Measurements from ENCODE around the gene SLC11A2. TPM values are rescaled to one million over a fixed set of nuclear protein-coding genes. Genes with fewer than 3 reads are reported as not detected.
A peak's percentile ranks its signal among the peaks of the same experiment; 100 is the strongest.
"Not testable (repeated sequence)": the region's sequence is repeated elsewhere in the genome, so short reads cannot be mapped to it uniquely, and the experiment has no call there.

Gene SLC11A2
- total RNA-seq, 1 donor from 2014 or later, result 40.0 TPM

DNA sequence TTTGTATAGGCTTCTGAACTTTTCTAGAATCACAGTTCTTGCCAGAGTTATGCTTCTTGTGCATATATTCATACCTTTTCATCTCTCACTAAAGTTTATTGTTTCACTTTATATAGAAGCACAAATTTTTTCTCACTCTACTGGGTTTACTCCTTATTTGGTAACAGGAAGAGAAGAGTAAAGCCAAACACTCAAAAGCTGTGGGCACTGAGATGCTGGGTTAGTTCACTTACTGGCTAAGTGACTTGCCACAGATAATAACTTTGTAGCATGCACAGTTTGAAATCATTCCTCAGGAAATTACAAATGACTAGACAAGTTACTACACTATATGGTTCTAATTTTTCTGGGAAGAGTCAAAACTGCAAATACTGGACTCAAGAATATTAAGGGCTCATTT lies 66.1 kb downstream of the SLC11A2 start:
- peaks cover 9% of the 10 kb centered on the region for H3K4me1 Mint-ChIP-seq (ENCODE audit: low read depth, unreplicated experiment)
- H3K4me2 ChIP-seq (ENCODE audit: low read length), result no peak overlapping the region

DNA sequence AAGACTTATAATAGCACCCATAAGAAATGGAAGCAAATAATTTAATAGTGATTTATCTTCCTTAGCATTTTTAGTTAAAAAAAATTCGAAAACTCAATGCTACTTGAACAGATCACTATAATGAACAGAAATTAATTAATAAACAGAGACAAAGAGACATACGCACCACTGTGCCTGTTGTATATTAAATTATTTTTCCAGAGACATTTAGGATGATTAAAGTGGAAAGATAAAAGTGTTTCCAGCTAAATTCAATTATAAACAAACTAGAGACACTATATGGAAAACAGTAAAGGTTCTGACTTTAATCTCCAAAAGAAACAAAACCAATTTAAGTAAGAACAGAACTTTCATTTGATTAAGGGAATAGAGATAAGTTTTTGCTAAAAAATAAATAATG lies 70.5 kb downstream of the SLC11A2 start:
- FAIRE-seq, result no peak

More for the DNA sequence above, 66.1 kb downstream of the SLC11A2 start:
- H3K36me3 Mint-ChIP-seq (ENCODE audit: low read depth, unreplicated experiment), result no peaks in the 10 kb centered on the region
- DNase-seq (ENCODE audit: low read depth) (peak; percentile 18), FAIRE-seq (no peak)
- H3K27me3 Mint-ChIP-seq (ENCODE audit: low read depth, unreplicated experiment), result no peaks in the 10 kb centered on the region
- H3K4me3 Mint-ChIP-seq (ENCODE audit: unreplicated experiment), result no peak overlapping the region
- Histone ChIP-seq H2AFZ (ENCODE audit: low read depth, low read length) (no peak overlapping the region), H3K27me3 (ENCODE audit: insufficient read depth, low read length) (no peaks in the 10 kb centered on the region), H3K27ac (ENCODE audit: low read depth, low read length) (no peak overlapping the region), H3K36me3 (ENCODE audit: insufficient read depth, low read length) (no peaks in the 10 kb centered on the region), H3K4me3 (ENCODE audit: insufficient read depth, low read depth, low read length) (no peak overlapping the region), H4K20me1 (ENCODE audit: insufficient read depth, low read length) (no peaks in the 10 kb centered on the region), H3K9me3 (ENCODE audit: insufficient read depth, low read depth, low read length) (no peaks in the 10 kb centered on the region), H3K4me1 (ENCODE audit: insufficient read depth, low read length) (no peaks in the 10 kb centered on the region), H3K9ac (ENCODE audit: low read length) (no peak overlapping the region), H3K79me2 (ENCODE audit: insufficient read depth, low read length) (no peaks in the 10 kb centered on the region)
- no peak overlapping the region for H3K27ac Mint-ChIP-seq (ENCODE audit: unreplicated experiment)
- TF ChIP-seq EZH2 (IDR thresholded peaks at IDR 0.05; ENCODE audit: insufficient read depth, low read length), result no peak
- TF ChIP-seq, protein P1, sequence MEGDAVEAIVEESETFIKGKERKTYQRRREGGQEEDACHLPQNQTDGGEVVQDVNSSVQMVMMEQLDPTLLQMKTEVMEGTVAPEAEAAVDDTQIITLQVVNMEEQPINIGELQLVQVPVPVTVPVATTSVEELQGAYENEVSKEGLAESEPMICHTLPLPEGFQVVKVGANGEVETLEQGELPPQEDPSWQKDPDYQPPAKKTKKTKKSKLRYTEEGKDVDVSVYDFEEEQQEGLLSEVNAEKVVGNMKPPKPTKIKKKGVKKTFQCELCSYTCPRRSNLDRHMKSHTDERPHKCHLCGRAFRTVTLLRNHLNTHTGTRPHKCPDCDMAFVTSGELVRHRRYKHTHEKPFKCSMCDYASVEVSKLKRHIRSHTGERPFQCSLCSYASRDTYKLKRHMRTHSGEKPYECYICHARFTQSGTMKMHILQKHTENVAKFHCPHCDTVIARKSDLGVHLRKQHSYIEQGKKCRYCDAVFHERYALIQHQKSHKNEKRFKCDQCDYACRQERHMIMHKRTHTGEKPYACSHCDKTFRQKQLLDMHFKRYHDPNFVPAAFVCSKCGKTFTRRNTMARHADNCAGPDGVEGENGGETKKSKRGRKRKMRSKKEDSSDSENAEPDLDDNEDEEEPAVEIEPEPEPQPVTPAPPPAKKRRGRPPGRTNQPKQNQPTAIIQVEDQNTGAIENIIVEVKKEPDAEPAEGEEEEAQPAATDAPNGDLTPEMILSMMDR (IDR thresholded peaks at IDR 0.05; ENCODE audit: insufficient read depth, low read depth, low read length), result no peak
- no peaks in the 10 kb centered on the region for H3K9me3 Mint-ChIP-seq (ENCODE audit: unreplicated experiment)

DNA sequence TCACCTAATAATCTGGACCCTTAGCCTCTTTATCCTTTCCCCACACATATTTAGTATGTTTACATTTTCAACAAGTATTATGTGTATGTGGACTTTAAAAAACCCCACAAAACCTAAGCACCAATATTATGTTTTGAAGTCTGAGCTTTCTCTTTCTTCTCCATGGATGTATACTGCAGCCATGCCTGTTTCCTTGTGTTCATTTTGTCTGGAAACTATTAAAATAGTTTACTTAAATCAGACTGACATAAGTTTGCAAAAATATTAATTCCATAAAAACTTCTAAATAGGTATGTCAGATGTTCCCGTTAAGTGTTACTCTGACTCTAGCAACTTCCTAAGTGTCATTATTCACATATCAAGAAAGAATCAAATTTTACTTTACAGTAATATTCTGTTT lies 70.9 kb downstream of the SLC11A2 start:
- Histone ChIP-seq H3K36me3 (ENCODE audit: insufficient read depth, low read length) (no peaks in the 10 kb centered on the region), H2AFZ (ENCODE audit: low read depth, low read length) (no peak overlapping the region), H3K4me3 (ENCODE audit: insufficient read depth, low read depth, low read length) (no peak overlapping the region), H3K27ac (ENCODE audit: low read depth, low read length) (no peak overlapping the region), H3K9me3 (ENCODE audit: insufficient read depth, low read depth, low read length) (no peaks in the 10 kb centered on the region), H4K20me1 (ENCODE audit: insufficient read depth, low read length) (no peaks in the 10 kb centered on the region), H3K79me2 (ENCODE audit: insufficient read depth, low read length) (no peaks in the 10 kb centered on the region), H3K4me1 (ENCODE audit: insufficient read depth, low read length) (no peaks in the 10 kb centered on the region), H3K4me2 (ENCODE audit: low read length) (no peak overlapping the region), H3K9ac (ENCODE audit: low read length) (no peak overlapping the region), H3K27me3 (ENCODE audit: insufficient read depth, low read length) (no peaks in the 10 kb centered on the region)
- Mint-ChIP-seq H3K27ac (ENCODE audit: unreplicated experiment) (no peak overlapping the region), H3K27me3 (ENCODE audit: low read depth, unreplicated experiment) (no peaks in the 10 kb centered on the region), H3K4me3 (ENCODE audit: unreplicated experiment) (no peak overlapping the region), H3K9me3 (ENCODE audit: unreplicated experiment) (no peaks in the 10 kb centered on the region), H3K36me3 (ENCODE audit: low read depth, unreplicated experiment) (no peaks in the 10 kb centered on the region), H3K4me1 (ENCODE audit: low read depth, unreplicated experiment) (peaks cover 3% of the 10 kb centered on the region)
- TF ChIP-seq, protein P1 (IDR thresholded peaks at IDR 0.05; ENCODE audit: insufficient read depth, low read depth, low read length), result no peak
- TF ChIP-seq EZH2 (IDR thresholded peaks at IDR 0.05; ENCODE audit: insufficient read depth, low read length), result no peak
- DNase-seq (ENCODE audit: low read depth), result no peak
- FAIRE-seq, result no peak

More for the DNA sequence above, 70.5 kb downstream of the SLC11A2 start:
- Histone ChIP-seq H3K79me2 (ENCODE audit: insufficient read depth, low read length) (no peaks in the 10 kb centered on the region), H3K4me1 (ENCODE audit: insufficient read depth, low read length) (no peaks in the 10 kb centered on the region), H4K20me1 (ENCODE audit: insufficient read depth, low read length) (no peaks in the 10 kb centered on the region), H3K27ac (ENCODE audit: low read depth, low read length) (no peak overlapping the region), H3K27me3 (ENCODE audit: insufficient read depth, low read length) (no peaks in the 10 kb centered on the region), H3K9me3 (ENCODE audit: insufficient read depth, low read depth, low read length) (no peaks in the 10 kb centered on the region), H3K4me3 (ENCODE audit: insufficient read depth, low read depth, low read length) (no peak overlapping the region), H2AFZ (ENCODE audit: low read depth, low read length) (no peak overlapping the region), H3K4me2 (ENCODE audit: low read length) (no peak overlapping the region), H3K36me3 (ENCODE audit: insufficient read depth, low read length) (no peaks in the 10 kb centered on the region), H3K9ac (ENCODE audit: low read length) (no peak overlapping the region)
- Mint-ChIP-seq H3K4me1 (ENCODE audit: low read depth, unreplicated experiment) (peaks cover 3% of the 10 kb centered on the region), H3K9me3 (ENCODE audit: unreplicated experiment) (no peaks in the 10 kb centered on the region), H3K4me3 (ENCODE audit: unreplicated experiment) (no peak overlapping the region), H3K27me3 (ENCODE audit: low read depth, unreplicated experiment) (no peaks in the 10 kb centered on the region), H3K36me3 (ENCODE audit: low read depth, unreplicated experiment) (no peaks in the 10 kb centered on the region), H3K27ac (ENCODE audit: unreplicated experiment) (no peak overlapping the region)
- no peak for DNase-seq (ENCODE audit: low read depth)
- no peak for TF ChIP-seq EZH2 (IDR thresholded peaks at IDR 0.05; ENCODE audit: insufficient read depth, low read length)
- TF ChIP-seq, protein P1 (IDR thresholded peaks at IDR 0.05; ENCODE audit: insufficient read depth, low read depth, low read length), result no peak

DNA sequence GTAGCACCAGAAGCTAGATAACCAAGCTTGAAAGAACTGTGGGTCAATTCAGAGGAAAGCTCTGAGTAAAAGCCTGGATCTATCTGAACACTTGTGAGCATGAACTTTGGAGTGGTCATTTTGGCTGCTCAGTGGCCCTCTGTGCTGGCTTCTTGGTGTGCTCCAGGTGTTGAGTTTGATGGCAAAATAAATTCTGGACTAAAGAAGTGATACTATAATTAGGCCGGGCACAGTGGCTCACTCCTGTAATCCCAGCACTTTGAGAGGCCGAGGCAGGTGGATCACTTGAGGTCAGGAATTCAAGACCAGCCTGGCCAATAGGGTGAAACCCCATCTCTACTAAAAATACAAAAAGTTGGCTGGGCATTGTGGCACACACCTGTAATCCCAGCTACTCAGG lies 71.4 kb downstream of the SLC11A2 start:
- FAIRE-seq; H3K4me2 ChIP-seq (ENCODE audit: low read length); H3K4me3 Mint-ChIP-seq (ENCODE audit: unreplicated experiment); H3K4me1 Mint-ChIP-seq (ENCODE audit: low read depth, unreplicated experiment); DNase-seq (ENCODE audit: low read depth); H3K27ac ChIP-seq (ENCODE audit: low read depth, low read length); H3K36me3 ChIP-seq (ENCODE audit: insufficient read depth, low read length); H3K27me3 Mint-ChIP-seq (ENCODE audit: low read depth, unreplicated experiment); H3K9ac ChIP-seq (ENCODE audit: low read length); H3K4me1 ChIP-seq (ENCODE audit: insufficient read depth, low read length); H3K9me3 Mint-ChIP-seq (ENCODE audit: unreplicated experiment); H3K27ac Mint-ChIP-seq (ENCODE audit: unreplicated experiment); H3K4me3 ChIP-seq (ENCODE audit: insufficient read depth, low read depth, low read length); H3K27me3 ChIP-seq (ENCODE audit: insufficient read depth, low read length); H3K9me3 ChIP-seq (ENCODE audit: insufficient read depth, low read depth, low read length); H3K36me3 Mint-ChIP-seq (ENCODE audit: low read depth, unreplicated experiment); H3K79me2 ChIP-seq (ENCODE audit: insufficient read depth, low read length); H4K20me1 ChIP-seq (ENCODE audit: insufficient read depth, low read length); H2AFZ ChIP-seq (ENCODE audit: low read depth, low read length): not testable (repeated sequence)

Measured in astrocyte (in vitro differentiated cells and primary cell).